ENCODE measurements around the gene CAP2.
"Not testable (repeated sequence)": the region's sequence is repeated elsewhere in the genome, so short reads cannot be mapped to it uniquely, and the experiment has no call there.

CAP2 gene

DNA sequence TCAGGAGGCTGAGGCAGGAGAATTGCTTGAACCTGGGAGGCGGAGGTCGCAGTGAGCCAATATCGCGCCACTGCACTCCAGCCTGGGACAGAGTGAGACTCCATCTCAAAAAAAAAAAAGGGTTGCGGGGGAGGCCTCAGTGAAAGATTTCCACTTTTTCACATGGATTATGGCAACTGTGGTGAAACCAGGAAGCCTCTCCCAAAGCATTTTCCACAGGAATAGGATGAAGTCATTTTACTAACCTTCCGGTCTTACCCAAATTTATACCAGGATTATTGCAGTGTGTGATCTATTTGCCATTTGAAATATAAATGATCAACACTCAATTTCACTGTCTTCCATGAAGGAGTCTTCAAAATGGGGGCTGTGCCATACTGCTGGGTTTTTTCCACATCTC is 113.1 kb downstream of the CAP2 start:
- no peak for DNase-seq

DNA sequence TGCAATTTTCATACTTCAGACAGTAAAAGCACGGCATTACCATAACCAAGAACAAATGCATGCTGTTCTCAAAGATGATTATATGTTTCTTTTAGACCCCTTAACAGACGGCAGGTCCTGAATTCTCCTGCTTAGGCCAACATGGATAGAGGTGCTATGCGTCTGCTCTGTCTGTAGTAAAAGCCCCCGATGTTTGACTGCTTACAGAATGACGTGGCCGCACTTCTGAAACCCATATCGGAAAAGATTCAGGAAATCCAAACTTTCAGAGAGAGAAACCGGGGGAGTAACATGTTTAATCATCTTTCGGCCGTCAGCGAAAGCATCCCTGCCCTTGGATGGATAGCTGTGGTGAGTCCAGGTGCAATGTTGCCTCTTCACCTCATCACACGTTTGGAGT is 113.6 kb downstream of the CAP2 start:
- DNase-seq = no peak

DNA sequence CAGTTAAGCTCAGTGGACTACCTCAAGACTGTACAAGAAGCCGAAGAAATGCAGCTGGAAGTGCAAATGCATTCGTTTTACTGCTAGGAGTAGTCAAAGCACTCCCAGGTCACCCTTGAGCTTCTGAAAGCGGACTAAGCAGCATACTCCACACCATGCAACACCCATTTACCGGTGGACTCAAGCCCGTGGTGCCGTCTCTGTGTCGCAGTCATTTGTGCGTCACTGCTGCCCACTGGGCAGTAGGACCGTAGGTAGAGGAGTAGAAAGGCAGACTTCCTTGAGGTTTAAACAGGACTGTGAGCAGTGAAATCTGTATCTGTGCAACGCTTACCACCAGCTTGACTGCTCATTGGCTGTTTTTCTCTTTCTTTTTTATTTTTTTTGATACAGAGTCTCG is 117.7 kb downstream of the CAP2 start:
- no peak for DNase-seq

DNA sequence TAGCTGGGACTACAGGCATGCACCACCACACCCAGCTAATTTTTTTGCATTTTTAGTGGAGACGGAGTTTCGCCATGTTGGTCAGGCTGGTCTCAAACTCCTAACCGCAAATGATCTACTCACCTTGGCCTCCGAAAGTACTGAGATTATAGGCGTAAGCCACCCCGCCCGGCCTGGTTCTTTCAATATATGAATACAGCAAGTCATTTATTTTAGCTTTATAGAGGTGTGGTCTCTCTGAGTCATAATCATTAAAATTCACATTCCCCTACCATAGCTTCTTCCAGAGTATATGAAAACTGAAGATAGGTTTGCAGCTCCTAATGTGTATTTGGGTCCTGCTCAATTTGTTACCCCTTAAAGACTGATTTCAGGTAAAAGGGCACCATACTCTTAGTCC is 118.2 kb downstream of the CAP2 start:
- DNase-seq = no peak

DNA sequence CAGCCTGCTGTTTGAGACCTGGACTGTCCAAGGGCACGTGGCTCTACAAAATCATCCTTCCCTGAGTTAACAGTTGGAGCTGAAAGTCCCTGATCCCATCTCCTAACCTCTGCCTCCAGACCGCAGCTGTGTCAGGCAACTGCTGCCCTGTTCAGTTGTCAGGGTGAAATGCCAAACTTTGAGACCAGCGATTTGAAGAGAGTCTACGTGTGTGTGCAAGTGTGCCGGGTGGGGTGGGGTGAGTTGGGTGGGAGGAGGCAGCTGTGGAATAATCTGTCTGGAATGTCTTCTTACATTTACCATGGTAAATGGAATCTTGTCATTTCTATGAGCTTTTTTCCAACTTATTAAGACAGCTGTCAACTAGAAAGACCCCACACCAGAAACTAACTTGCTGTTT is 125.7 kb downstream of the CAP2 start:
- DNase-seq = no peak

DNA sequence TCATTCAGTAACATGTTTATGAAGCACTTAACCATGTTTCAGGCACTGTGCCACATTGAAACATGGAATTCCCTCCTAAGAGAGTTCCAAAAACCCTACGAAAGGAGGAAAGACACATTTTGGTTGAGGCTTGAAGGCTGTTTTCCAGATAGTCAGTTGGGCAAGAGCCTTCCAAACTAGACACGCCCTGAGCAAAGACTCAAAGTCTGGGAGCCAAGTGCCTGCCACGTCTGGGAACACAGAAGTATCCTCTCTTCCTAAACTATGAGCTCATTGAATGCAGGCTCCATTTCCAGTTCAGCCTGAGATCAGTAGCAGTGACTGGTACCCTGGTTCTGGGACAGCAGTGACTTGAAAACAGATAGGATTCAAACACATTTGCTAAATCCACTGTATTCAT is 132.2 kb downstream of the CAP2 start:
- DNase-seq = no peak

DNA sequence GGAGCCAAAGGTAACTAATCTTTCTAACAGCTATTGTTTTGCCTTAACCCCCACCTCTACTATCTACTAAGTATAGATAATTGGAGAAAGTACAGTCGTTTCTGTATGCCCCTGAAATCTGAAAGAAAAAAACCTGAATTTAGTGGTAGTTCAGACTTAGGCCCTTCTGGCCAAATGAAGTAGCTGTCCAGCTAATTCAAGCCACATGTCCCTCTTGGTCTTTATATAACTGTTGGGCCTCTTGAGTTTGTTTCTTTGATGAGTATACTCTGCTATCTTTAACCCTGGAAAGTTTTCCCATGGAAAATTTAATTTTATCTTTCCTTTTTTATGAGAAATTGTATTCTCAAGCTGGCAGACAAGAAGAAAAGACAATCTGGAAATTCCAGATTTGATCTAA is 133.7 kb downstream of the CAP2 start:
- no peak for DNase-seq

DNA sequence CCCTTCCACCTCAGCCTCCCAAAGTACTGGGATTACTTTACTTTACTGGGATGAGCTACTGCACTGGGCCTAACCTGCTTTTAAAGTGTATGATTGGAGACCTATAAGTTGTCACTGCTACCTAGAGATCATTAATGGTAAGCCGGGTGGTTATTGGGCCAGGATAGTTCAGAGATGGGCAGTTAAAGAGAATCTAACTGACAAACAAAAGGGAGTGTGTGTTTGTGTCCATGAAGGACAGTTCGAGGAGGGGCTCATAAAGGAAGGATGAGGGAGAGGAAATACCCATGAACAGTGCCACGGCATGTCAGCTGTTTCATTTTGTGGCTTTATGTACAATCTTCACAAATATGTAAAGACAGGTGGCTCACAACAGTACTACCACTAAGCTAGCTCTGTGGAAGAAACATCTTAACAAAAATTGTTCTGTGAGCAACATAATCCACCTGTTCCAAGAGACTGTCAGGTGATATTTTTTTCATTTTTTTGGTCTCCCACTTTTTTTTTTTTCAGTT is 137.0 kb downstream of the CAP2 start:
- DNase-seq = no peak

DNA sequence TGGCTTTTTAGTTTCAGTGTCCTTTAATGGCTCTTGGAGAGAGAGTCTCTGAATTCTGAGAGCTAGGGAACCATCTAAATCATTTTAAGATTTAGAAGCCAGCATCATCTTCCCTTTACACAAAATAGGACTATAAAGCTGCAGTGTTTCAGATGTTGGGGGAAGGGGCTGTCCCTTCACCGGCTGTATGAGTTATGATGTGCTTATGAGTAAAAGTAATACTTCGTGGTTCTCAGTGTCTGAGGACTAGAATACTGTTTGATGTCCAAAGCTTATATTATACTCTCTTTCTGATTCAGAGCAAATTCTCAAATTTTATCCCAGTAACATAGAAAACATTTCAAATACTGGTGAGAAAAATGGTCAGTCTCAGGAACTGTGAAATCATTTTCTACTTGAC is 143.2 kb downstream of the CAP2 start:
- no peak for DNase-seq

DNA sequence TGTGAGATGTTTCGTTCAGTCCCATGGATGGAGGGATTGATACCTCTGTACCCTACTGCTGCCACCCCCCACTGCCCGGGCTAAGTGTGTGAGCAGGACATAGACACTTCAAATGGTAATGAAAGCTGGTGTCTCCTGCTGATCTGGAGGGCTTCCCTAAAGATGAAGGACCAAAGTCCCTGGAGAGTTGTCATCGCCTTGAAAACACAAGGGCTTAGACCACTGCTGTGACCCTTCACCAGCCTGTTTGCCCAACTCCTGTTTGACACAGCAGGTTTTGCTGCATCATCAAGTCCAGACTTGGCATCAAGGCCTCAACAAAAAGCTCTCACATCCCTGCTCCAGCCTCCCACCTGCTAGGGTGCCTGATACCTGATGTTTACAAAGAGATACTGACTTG is 148.8 kb downstream of the CAP2 start:
- DNase-seq = no peak

DNA sequence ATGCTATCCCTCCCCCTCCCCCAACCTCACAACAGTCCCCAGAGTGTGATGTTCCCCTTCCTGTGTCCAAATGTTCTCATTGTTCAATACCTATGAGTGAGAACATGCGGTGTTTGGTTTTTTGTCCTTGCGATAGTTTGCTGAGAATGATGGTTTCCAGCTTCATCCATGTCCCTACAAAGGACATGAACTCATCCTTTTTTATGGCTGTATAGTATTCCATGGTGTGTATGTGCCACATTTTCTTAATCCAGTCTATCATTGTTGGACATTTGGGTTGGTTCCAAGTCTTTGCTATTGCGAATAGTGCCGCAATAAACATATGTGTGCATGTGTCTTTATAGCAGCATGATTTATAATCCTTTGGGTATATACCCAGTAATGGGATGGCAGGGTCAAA is 152.3 kb downstream of the CAP2 start:
- DNase-seq = not testable (repeated sequence)

DNA sequence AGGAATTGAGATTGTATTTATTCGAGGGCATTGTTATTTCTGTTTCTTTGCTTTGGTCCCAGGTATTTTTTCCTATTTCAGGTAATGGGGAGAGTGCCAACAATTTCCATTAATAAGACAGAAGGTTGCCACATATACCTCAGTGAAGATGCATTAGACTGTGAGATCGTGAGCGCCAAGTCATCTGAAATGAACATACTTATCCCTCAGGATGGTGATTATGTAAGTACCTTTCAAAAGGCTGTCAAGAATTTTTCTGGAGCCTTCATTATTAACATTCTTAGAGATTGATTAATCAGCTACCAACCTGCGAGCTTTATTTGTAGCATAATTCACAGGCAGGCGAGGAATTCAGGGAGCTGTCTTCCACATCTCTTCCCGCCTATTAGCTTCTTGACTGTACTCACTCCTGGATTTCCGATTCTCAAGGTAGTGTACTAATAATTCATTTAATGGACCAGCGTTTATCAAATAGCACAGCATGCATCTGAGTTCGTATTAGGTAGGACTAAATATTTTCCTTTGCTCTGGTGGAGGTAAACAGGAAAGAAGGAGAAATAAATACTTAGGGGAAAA is 158.1 kb downstream of the CAP2 start:
- DNase-seq = no peak

DNA sequence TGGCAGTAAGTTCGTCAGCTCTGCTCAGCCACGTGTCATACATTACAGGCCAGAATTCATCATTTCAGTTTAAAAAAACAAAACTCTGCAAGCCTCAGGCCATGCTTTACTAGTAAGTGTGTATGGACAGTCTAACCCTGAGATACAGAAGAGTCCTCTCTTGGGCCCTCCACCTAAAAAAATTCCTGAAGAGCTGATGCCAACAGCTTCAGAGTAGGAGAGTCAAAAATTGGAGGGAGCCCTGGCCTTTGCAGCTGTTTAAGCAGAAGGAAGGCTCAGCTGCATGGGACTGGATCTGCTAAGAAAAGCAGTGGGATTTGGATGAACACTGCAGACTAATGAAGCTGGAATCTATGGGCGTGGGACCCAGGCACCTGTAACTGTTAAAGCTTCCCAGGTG is 159.5 kb downstream of the CAP2 start:
- no peak for DNase-seq

DNA sequence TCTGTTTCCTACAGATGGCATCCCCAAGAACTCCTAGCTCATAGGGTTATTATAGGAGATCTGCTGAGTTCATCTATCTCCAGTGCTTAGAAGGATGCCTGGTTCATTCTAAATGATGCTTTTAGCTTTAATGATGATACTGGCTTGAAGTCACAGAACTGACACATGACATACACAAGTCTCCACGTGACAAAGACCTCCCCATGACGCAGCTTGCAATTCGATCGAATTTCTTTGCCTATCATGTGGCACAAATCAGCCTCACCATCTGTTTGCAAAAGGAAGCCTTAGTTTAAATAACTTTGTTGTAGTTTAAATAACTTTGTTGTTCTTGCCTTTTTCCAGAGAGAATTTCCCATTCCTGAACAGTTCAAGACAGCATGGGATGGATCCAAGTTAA is 162.6 kb downstream of the CAP2 start:
- no peak for DNase-seq

DNA sequence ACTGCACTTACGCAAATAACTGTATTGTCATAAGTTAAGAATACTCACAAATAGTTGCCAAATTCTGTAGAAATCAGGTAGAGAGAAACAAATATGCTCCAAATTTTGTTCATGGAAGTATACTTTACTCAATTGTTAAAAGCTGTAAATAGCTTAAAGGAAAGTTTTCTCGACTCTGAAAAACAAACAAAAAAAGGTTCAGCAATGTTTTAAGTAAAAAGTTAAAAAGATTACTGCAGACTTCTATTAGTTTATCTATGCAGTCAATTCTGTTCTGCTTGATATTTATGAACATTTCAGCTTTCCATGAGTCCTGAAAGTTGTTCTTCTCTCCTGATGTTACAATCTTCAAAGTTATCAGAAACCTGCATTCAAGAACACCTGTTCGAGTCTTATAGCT is 169.2 kb downstream of the CAP2 start:
- no peak for DNase-seq

DNA sequence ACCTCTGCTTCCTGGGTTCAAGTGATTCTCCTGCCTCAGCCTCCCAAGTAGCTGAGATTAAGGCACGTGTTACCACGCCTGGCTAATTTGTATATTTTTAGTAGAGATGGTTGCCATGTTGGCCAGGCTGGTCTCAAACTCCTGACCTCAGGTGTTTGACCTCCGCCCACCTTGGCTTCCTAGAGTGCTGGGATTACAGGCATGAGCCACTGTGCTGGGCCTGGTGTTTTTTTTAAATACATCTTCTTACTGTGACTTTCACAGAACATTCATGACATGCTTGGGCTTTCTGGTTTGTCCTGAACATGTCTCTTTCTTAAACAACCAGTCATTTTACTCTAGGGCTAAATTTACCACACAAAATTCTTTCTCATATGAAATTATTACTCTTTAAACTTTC is 172.0 kb downstream of the CAP2 start:
- no peak for DNase-seq

DNA sequence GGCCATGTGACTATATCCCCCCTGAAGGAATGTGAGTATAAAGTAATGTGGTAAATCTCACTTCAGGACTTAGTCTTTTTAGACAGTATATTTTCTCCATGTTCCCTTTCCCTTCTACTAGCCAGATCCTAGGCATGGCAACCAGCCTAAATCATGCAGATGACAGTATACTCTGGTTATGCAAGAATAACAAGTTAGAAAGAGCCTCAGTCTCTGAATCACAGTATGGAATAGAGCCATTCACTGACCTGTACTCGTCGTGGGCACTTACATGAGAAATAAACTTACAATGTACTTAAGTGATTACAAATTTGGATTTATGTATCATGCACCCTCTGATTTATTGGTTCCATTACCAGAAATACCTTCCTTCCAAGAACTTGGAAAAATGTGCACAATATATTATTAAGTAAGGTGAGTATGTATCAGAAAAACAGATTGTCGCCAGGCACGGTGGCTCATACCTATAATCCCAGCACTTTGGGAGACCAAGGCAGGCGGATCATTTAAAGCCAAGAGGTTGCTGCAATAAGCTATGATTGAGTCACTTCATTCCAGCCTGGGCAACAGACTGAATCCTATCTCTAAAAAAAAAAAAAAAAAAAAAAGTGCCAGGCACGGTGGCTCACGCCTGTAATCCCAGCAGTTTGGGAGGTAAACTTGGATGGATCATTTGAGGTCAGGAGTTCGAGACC is 181.6 kb downstream of the CAP2 start:
- no peak for DNase-seq

DNA sequence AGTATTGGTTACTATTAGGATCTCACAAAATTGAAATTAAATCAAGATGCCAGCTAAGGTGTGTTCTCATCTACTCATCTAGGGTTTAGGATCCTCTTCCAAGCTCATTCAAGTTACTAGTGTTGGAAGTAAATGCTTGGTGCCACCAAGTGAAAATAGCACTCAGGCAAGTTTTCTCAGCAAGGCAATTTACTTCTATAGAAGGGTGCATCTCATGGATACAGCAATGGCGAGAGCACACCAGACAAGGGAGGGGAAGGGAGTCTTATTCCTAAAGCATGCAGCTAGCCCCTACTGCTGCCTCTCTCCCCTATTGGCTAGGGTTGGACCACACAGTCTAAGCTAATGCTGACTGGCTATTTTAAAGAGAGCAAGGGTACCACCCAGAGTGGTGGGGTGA is 183.7 kb downstream of the CAP2 start:
- DNase-seq = no peak

DNA sequence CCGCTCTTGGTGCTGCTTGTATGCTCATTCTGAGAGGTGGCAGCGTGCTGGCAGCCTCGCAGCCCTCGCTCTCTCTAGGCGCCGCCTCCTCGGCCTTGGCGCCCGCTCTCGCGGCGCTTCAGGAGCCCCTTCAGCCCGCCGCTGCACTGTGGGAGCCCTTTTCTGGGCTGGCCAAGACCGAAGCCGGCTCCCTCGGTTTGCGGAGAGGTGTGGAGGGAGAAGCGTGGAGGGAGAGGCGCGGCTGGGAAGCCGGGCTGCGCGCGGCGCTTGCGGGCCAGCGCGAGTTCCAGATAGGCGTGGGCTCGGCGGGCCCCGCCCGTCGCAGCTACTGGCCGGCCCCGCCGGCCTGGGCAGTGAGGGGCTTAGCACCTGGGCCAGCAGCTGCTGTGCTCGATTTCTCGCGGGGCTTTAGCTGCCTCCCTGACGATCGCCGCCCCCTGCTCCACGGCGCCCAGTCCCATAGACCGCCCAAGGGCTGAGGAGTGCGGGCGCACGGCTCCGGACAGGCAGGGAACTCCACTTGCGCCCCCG is 187.2 kb downstream of the CAP2 start:
- no peak for DNase-seq

DNA sequence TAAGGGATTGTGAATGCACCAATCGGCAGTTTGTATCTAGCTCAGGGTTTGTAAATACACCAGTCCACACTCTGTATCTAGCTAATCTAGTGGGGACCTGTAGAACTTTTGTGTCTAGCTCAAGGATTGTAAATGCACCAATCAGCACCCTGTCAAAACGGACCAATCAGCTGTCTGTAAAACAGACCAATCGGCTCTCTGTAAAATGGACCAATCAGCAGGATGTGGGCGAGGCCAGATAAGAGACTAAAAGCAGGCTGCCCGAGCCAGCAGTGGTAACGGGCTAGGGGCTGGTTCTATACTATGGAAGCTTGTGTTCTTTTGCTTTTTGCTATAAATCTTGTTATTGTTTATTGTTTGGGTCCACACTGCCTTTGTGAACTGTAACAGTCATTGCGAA is 187.9 kb downstream of the CAP2 start:
- not testable (repeated sequence) for DNase-seq

DNA sequence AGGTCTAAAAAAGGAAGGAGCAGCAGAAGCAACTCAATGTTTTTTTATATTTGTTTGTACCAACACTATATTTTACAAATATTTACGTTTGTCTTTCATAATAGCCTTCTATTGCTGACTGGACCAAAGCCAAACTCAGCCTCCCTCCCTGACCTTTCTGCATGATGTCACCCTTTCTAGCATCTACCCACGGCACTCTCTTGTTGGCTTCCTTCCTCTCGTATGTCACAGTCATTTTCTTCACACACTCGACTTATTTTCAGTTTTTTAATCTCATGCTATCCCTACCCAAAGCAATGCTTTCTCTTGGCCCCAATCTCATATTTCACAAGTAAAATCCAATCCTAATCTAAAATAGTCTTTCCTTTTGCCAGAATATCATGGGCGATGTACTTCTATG is 190.4 kb downstream of the CAP2 start:
- no peak for DNase-seq

DNA sequence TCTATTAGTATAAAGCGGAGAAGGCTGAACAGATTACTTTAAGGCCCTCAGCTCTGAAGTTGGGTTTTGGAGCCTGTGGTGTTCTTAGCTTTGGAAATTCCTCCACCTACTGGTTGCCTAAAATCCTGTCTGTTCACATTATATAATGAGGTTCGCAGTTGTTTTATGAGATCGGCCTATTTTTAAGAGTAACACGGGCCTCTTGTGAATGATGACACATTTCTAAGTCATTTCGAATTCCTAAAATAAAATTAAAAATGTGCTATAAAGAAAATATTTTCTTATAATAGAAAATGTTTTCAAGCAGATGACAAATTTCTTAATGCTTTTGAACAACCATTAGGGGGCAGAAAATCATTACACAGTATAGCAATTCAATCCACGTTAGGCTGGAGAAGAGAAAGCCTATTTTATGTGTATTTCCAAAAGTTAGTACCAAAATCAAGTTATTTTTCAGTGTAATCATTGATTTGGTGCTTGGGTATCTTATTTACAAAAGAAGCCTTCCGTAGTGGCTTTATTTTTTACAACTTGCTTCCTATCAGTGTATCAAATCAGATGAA is 190.9 kb downstream of the CAP2 start:
- no peak for DNase-seq

DNA sequence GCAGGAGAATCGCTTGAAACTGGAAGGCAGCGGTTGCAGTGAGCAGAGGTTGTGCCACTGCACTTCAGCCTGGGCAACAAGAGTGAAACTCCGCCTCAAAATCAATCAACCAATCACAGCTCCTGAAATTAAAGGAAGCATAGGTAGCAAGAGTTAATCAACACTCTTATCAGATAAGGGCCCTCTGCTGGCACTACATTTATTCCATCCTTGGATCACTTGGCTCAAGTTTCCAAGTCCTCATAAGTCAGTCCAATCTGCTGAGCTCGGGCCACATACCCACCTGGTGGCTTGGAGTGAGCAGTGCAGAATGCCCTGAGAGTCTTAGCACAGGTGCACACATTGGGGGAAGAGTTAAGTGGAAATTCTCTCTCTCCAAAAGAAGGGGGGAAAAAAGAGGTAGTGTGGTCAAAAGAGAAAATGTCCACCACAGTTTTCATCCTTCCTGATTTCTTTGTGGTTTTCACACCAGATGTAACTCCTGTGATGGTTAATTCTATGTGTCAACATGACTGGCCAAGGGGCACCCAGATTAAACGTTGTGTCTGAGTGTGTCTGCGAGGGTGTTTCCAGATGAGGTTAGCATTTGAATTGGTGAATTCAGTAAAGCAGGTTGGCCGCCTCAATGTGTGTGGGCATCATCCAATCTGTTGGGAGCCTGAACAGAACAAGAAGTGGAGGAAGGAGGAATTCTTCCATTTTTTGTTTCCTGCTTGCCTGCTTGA is 192.5 kb downstream of the CAP2 start:
- DNase-seq = no peak

DNA sequence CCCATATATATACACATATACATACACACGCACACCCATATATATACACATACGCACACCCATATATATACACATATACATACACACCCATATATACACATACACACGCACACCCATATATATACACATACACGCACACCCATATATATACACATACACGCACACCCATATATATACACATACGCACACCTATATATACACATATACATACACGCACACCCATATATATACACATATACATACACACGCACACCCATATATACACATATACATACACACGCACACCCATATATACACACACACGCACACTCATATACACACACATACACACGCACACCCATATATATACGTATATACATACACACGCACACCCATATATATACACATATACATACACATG is 193.2 kb downstream of the CAP2 start:
- not testable (repeated sequence) for DNase-seq

Data from effector CD4-positive, alpha-beta T cell (primary cell).